Measurements from ENCODE around the gene SNX25. TPM values are rescaled to one million over a fixed set of nuclear protein-coding genes. Genes with fewer than 3 reads are reported as not detected.

The SNX25 gene
- polyA plus RNA-seq, 1 donor (not counting 4 experiments of a cell fraction or from before 2014, with no cell fraction given) = 5.0 TPM

GRCh38 chr4:185248393-185249039, 39.1 kb downstream of the SNX25 start:
- FAIRE-seq (no peak), DNase-seq (ENCODE audit: low read depth, low spot score) (no peak)
- Histone ChIP-seq H2AFZ (ENCODE audit: control insufficient read depth, low read length) (no peak overlapping the region), H3K27ac (ENCODE audit: control insufficient read depth, insufficient read depth, low read length) (no peak overlapping the region), H3K9me1 (ENCODE audit: control insufficient read depth, extremely low read depth, insufficient read depth, low read length) (no peaks in the 10 kb centered on the region), H3K27me3 (ENCODE audit: control insufficient read depth, extremely low read depth, insufficient read depth, low read length) (no peaks in the 10 kb centered on the region), H4K20me1 (ENCODE audit: control insufficient read depth, extremely low read depth, insufficient read depth, low read length) (no peaks in the 10 kb centered on the region), H3K9ac (ENCODE audit: control insufficient read depth, extremely low read depth, insufficient read depth, low read length) (no peak overlapping the region), H3K4me1 (ENCODE audit: control insufficient read depth, extremely low read depth, insufficient read depth, low read length) (no peaks in the 10 kb centered on the region), H3K9me3 (ENCODE audit: control insufficient read depth, low read depth, low read length) (no peaks in the 10 kb centered on the region), H3K36me3 (ENCODE audit: control insufficient read depth in 2 of 2, extremely low read depth in 1 of 2, insufficient read depth in 2 of 2, low read length in 2 of 2) (no peaks in the 10 kb centered on the region), H3K4me3 (ENCODE audit: control insufficient read depth in 2 of 3, extremely low read depth in 1 of 3, insufficient read depth in 2 of 3, low read depth in 1 of 3, low read length in 3 of 3) (no peak overlapping the region), H3K79me2 (ENCODE audit: control insufficient read depth, insufficient read depth, low read length) (no peaks in the 10 kb centered on the region), H3K4me2 (ENCODE audit: control insufficient read depth, extremely low read depth, insufficient read depth, low read depth, low read length) (no peak overlapping the region)
- dilution Hi-C loops (cut with MboI; ENCODE audit: extremely low pct_ligation_motif_present, low sequenced_read_pairs) = no loop called here
- no peak for TF ChIP-seq EZH2 (IDR thresholded peaks at IDR 0.05; ENCODE audit: low read length)
- TF ChIP-seq CTCF (optimal IDR thresholded peaks at IDR 0.05 in 1 of 3, IDR thresholded peaks at IDR 0.05 in 1 of 3, conservative IDR thresholded peaks at IDR 0.05 in 1 of 3; ENCODE audit: extremely low read depth in 1 of 3, insufficient read depth in 2 of 3, low read length in 3 of 3) = no peak

GRCh38 chr4:185249105-185249504, 39.7 kb downstream of the SNX25 start:
- H3K4me1 ChIP-seq (ENCODE audit: control insufficient read depth, extremely low read depth, insufficient read depth, low read length) = no peaks in the 10 kb centered on the region
- dilution Hi-C loops (cut with MboI; ENCODE audit: extremely low pct_ligation_motif_present, low sequenced_read_pairs) = no loop called here
- H4K20me1 ChIP-seq (ENCODE audit: control insufficient read depth, extremely low read depth, insufficient read depth, low read length) = no peaks in the 10 kb centered on the region
- H3K27ac ChIP-seq (ENCODE audit: control insufficient read depth, insufficient read depth, low read length) = no peak overlapping the region
- H3K4me3 ChIP-seq (ENCODE audit: control insufficient read depth in 2 of 3, extremely low read depth in 1 of 3, insufficient read depth in 2 of 3, low read depth in 1 of 3, low read length in 3 of 3) = no peak overlapping the region
- DNase-seq (ENCODE audit: low read depth, low spot score) (no peak), FAIRE-seq (no peak)
- no peaks in the 10 kb centered on the region for H3K36me3 ChIP-seq (ENCODE audit: control insufficient read depth in 2 of 2, extremely low read depth in 1 of 2, insufficient read depth in 2 of 2, low read length in 2 of 2)
- H3K4me2 ChIP-seq (ENCODE audit: control insufficient read depth, extremely low read depth, insufficient read depth, low read depth, low read length) = no peak overlapping the region
- no peaks in the 10 kb centered on the region for H3K9me3 ChIP-seq (ENCODE audit: control insufficient read depth, low read depth, low read length)
- H3K9me1 ChIP-seq (ENCODE audit: control insufficient read depth, extremely low read depth, insufficient read depth, low read length) = no peaks in the 10 kb centered on the region
- TF ChIP-seq EZH2 (IDR thresholded peaks at IDR 0.05; ENCODE audit: low read length) (no peak), CTCF (optimal IDR thresholded peaks at IDR 0.05 in 1 of 3, IDR thresholded peaks at IDR 0.05 in 1 of 3, conservative IDR thresholded peaks at IDR 0.05 in 1 of 3; ENCODE audit: extremely low read depth in 1 of 3, insufficient read depth in 2 of 3, low read length in 3 of 3) (no peak)
- H2AFZ ChIP-seq (ENCODE audit: control insufficient read depth, low read length) = no peak overlapping the region
- H3K9ac ChIP-seq (ENCODE audit: control insufficient read depth, extremely low read depth, insufficient read depth, low read length) = no peak overlapping the region
- no peaks in the 10 kb centered on the region for H3K27me3 ChIP-seq (ENCODE audit: control insufficient read depth, extremely low read depth, insufficient read depth, low read length)
- no peaks in the 10 kb centered on the region for H3K79me2 ChIP-seq (ENCODE audit: control insufficient read depth, insufficient read depth, low read length)
